GM12878 (cell line): ENCODE measurements around the gene WDFY3. TPM values are rescaled to one million over a fixed set of nuclear protein-coding genes. Genes with fewer than 3 reads are reported as not detected.

Experiments used
- ATAC-seq: fragments of 200-7000 bp; cut with Tn5 transposase; 3 replicates; pipeline ENCODE4 v1.9.1; 2020; ENCODE audit warnings: mild to moderate bottlenecking, moderate library complexity
- BruUV-seq: library from RNA; stranded (reverse); fragments of 400-500 nt; replicated peaks from 2 replicates; lab custom pipeline; 2021; lab: Mats Ljungman, UMichigan
- CTCF ChIA-PET: fragments of 300-600 bp; sonication (Branson Sonifier 250); formaldehyde crosslinking; extraction: SDS; loops from one replicate; lab custom pipeline; 2021; ENCODE audit warnings: inconsistent platforms; lab: Yijun Ruan, JAX
- POLR2A ChIA-PET: fragments of 350-600 bp; formaldehyde crosslinking; extraction: SDS; loops from one replicate; lab custom pipeline; 2021; ENCODE audit warnings: inconsistent platforms; lab: Charles Lee
- RAD21 ChIA-PET: fragments of 300-600 bp; sonication (Branson Sonifier 250); formaldehyde crosslinking; loops from one replicate; lab custom pipeline; 2023; ENCODE audit warnings: antibody characterized with exemption; ENCODE audit not compliant: unreplicated experiment; lab: Charles Lee
- SMC1A ChIA-PET: fragments of 300-600 bp; sonication (Branson Sonifier 250); formaldehyde crosslinking; loops from one replicate; lab custom pipeline; 2023; ENCODE audit not compliant: unreplicated experiment, uncharacterized antibody; lab: Charles Lee
- DNase-seq: peaks from one replicate; pipeline ENCODE4 v3.0.0-alpha.2; 2011; ENCODE audit warnings: low read depth, low spot score
- FAIRE-seq: peaks from 3 replicates; lab custom pipeline; 2011; peaks lifted over from hg19 to GRCh38; lab: Jason Lieb, UNC
- H2AFZ ChIP-seq: 2 replicates; pipeline ENCODE4 v1.6.0; 2011; ENCODE audit warnings: low read depth, low read length, control low read depth; ENCODE audit not compliant: control insufficient read depth
- H3K27ac ChIP-seq: 2 replicates; pipeline ENCODE4 v1.5.1; 2011; ENCODE audit warnings: control low read depth; ENCODE audit not compliant: control insufficient read depth, insufficient read depth
- H3K27me3 ChIP-seq, 2 experiments: replicated peaks in 1 of 2; 2 replicates each; pipeline versions ENCODE4 v1.6.0 to v1.6.1; 2011; ENCODE audit warnings: low read length in 1 of 2; ENCODE audit not compliant: control insufficient read depth in 2 of 2, insufficient read depth in 2 of 2
- H3K36me3 ChIP-seq, 2 experiments: 2 replicates each; pipeline ENCODE4 v1.5.1; 2011; ENCODE audit warnings: low read length in 1 of 2; ENCODE audit not compliant: control insufficient read depth in 2 of 2, insufficient read depth in 2 of 2
- H3K4me1 ChIP-seq: 2 replicates; pipeline ENCODE4 v1.6.1; 2011; ENCODE audit warnings: mild to moderate bottlenecking, low read length, moderate library complexity, mixed read lengths; ENCODE audit not compliant: control insufficient read depth, insufficient read depth
- H3K4me2 ChIP-seq: 2 replicates; pipeline ENCODE4 v1.6.0; 2011; ENCODE audit warnings: control low read depth; ENCODE audit not compliant: control insufficient read depth, insufficient read depth
- H3K4me3 ChIP-seq: fragments of 200-600 bp; sonication (generic); 2 replicates; pipeline ENCODE4 v1.5.1; 2016
- H3K79me2 ChIP-seq: 2 replicates; pipeline ENCODE4 v1.6.0; 2011; ENCODE audit warnings: low read length; ENCODE audit not compliant: control insufficient read depth, insufficient read depth
- H3K9ac ChIP-seq: 2 replicates; pipeline ENCODE4 v1.8.0; 2011; ENCODE audit warnings: low read length, control low read depth, mixed read lengths; ENCODE audit not compliant: control insufficient read depth, insufficient read depth
- H3K9me3 ChIP-seq: replicated peaks from 3 replicates; pipeline ENCODE4 v1.5.1; 2011; ENCODE audit warnings: mild to moderate bottlenecking, low read length; ENCODE audit not compliant: control insufficient read depth, insufficient read depth
- H4K20me1 ChIP-seq: 2 replicates; pipeline ENCODE4 v1.6.0; 2011; ENCODE audit not compliant: control insufficient read depth, insufficient read depth
- BCL11A ChIP-seq: IDR thresholded peaks from 2 replicates; pipeline ENCODE4 v1.6.1; 2011; ENCODE audit warnings: low read depth, low read length
- CBX5 ChIP-seq: sonication (generic); IDR thresholded peaks from 2 replicates; pipeline ENCODE4 v1.6.1; 2016; ENCODE audit warnings: low read depth, moderate library complexity, mild to moderate bottlenecking, inconsistent platforms
- CHD2 ChIP-seq: IDR thresholded peaks from 2 replicates; pipeline ENCODE4 v1.6.1; 2011; ENCODE audit warnings: low read depth, low read length, improper control_type of control experiment, borderline replicate concordance
- CREM ChIP-seq: IDR thresholded peaks from 2 replicates; pipeline ENCODE4 v1.6.1; 2014; ENCODE audit warnings: antibody characterized with exemption, low read depth
- CTCF ChIP-seq, 3 experiments: IDR thresholded peaks in 2 of 3; conservative IDR thresholded peaks in 1 of 3; 2 replicates each; pipeline ENCODE4 v1.5.1; 2011; ENCODE audit warnings: low read depth in 3 of 3, low read length in 3 of 3, mild to moderate bottlenecking in 3 of 3, control low read depth in 2 of 3, moderate library complexity in 2 of 3, inconsistent platforms in 1 of 3, mixed read lengths in 1 of 3; ENCODE audit not compliant: control insufficient read depth in 2 of 3, insufficient read depth in 1 of 3; ENCODE audit errors: extremely low read depth in 1 of 3
- EGR1 ChIP-seq, 2 experiments: IDR thresholded peaks; 1 replicate in 1 of 2; 2 replicates in 1 of 2; pipeline ENCODE4 v1.6.1; 2011 to 2012; ENCODE audit warnings: low read depth in 2 of 2, low read length in 2 of 2, borderline replicate concordance in 1 of 2, mild to moderate bottlenecking in 1 of 2, moderate library complexity in 1 of 2
- HDAC6 ChIP-seq: fragments of 200-600 bp; sonication (generic); IDR thresholded peaks from one replicate; pipeline ENCODE4 v1.8.0; 2017; ENCODE audit warnings: antibody characterized with exemption; ENCODE audit not compliant: unreplicated experiment
- POLR2AphosphoS2 ChIP-seq: IDR thresholded peaks from 2 replicates; pipeline ENCODE4 v1.6.1; 2011; ENCODE audit warnings: low read depth, mild to moderate bottlenecking, low read length, improper control_type of control experiment, moderate library complexity
- PRDM15 ChIP-seq: fragments of 450-650 bp; formaldehyde crosslinking; IDR thresholded peaks from 2 replicates; pipeline ENCODE4 v1.4.0; 2020; ENCODE audit warnings: mild to moderate bottlenecking, moderate library complexity
- RELA ChIP-seq: fragments of 450-650 bp; IDR thresholded peaks from 2 replicates; pipeline ENCODE4 v1.8.0; 2014; ENCODE audit warnings: borderline replicate concordance; ENCODE audit not compliant: partially characterized antibody
- SREBF1 ChIP-seq: IDR thresholded peaks from 2 replicates; pipeline ENCODE4 v1.6.1; 2012; ENCODE audit warnings: mild to moderate bottlenecking, low read length
- SREBF2 ChIP-seq: IDR thresholded peaks from 2 replicates; pipeline ENCODE4 v1.6.1; 2012; ENCODE audit warnings: mild to moderate bottlenecking, low read length
- SUPT20H ChIP-seq: IDR thresholded peaks from 2 replicates; pipeline ENCODE4 v1.6.1; 2011; ENCODE audit warnings: low read depth, mild to moderate bottlenecking, low read length, moderate library complexity, borderline replicate concordance; ENCODE audit not compliant: control insufficient read depth
- USF1 ChIP-seq: IDR thresholded peaks from 2 replicates; pipeline ENCODE4 v1.6.1; 2011; ENCODE audit warnings: borderline replicate concordance, low read depth, mild to moderate bottlenecking, moderate library complexity, mixed read lengths, low read length; ENCODE audit not compliant: insufficient read depth; ENCODE audit errors: extremely low read length
- WRNIP1 ChIP-seq: IDR thresholded peaks from 2 replicates; pipeline ENCODE4 v1.6.1; 2011; ENCODE audit warnings: low read depth, low read length, improper control_type of control experiment, borderline replicate concordance
- ZNF207 ChIP-seq: fragments of 450-650 bp; IDR thresholded peaks from 2 replicates; pipeline ENCODE4 v1.6.1; 2014; ENCODE audit warnings: antibody characterized with exemption, mild to moderate bottlenecking, borderline replicate concordance
- WGBS: methylation state at CpG from one replicate; pipeline ENCODE4 v1.1.6; 2016; ENCODE audit warnings: low lambda C conversion rate; ENCODE audit not compliant: insufficient replicate concordance, insufficient coverage; ENCODE audit errors: missing lambda C conversion rate; 5-methylcytosine and 5-hydroxymethylcytosine counted together
- in situ Hi-C: fragments of 300-500 bp; cut with MboI; formaldehyde crosslinking; loops from 9 replicates; pipeline ENCODE4 v1.14.3; 2018; ENCODE audit warnings: mixed read lengths
- intact Hi-C: fragments of 100-400 bp; cut with micrococcal nuclease; formaldehyde crosslinking; loops from one replicate; pipeline ENCODE4 v1.14.2; 2022; ENCODE audit not compliant: unreplicated experiment
- polyA plus RNA-seq, 11 experiments: library from polyadenylated mRNA; depleted of rRNA in 4 of 11; unstranded in 6 of 11; stranded (reverse) in 5 of 11; fragments of >200 nt; fragmentation: Nextera tagmentation in 4 of 11; fragmentation: Illumina TruSeq in 1 of 11; extraction: Ambion mirVana in 4 of 11; extraction: Trizol in 1 of 11; gene quantifications; 1 replicate in 1 of 11; 2 replicates in 10 of 11; pipeline versions ENCODE4 v1.2.1 to v1.2.3, GENCODE V29; 2011 to 2016; ENCODE audit warnings: inconsistent platforms in 2 of 11, missing spikeins in 2 of 11, low read depth in 1 of 11
- total RNA-seq, 4 experiments: library from RNA; depleted of rRNA in 3 of 4; stranded (reverse); fragments of >200 nt in 3 of 4; fragmentation: Illumina TruSeq in 1 of 4; extraction: Trizol in 1 of 4; gene quantifications; 2 replicates each; pipeline versions ENCODE4 v1.2.1 to v1.2.3, GENCODE V29; 2013 to 2021

Gene WDFY3
- total and polyA plus RNA-seq, 10 of the 15 experiments (the other 5 are each of a cell fraction or from before 2014, with no cell fraction given): 0.01 to 0.23 (median 0.12) TPM; not detected in 2

- in situ Hi-C loops: no loop called here
- Histone ChIP-seq H3K4me3 (no peak overlapping the region), H3K79me2 (no peaks in the 10 kb centered on the region), H3K36me3 (no peaks in the 10 kb centered on the region), H4K20me1 (no peaks in the 10 kb centered on the region), H3K9ac (no peak overlapping the region)
- intact Hi-C loops: no loop called here
- RAD21 ChIA-PET: no interaction called here
- DNase-seq: no peak
- TF ChIP-seq CBX5 (no peak), BCL11A (no peak), HDAC6 (no peak), EGR1 (IDR thresholded peaks at IDR 0.05; ENCODE audit: borderline replicate concordance in 1 of 2, low read depth in 2 of 2, low read length in 2 of 2) (no peak), CTCF (IDR thresholded peaks at IDR 0.05 in 2 of 3, conservative IDR thresholded peaks at IDR 0.05 in 1 of 3; ENCODE audit: control insufficient read depth in 2 of 3, extremely low read depth in 1 of 3, insufficient read depth in 1 of 3, low read depth in 3 of 3, low read length in 3 of 3) (no peak), SUPT20H (no peak), POLR2AphosphoS2 (no peak), USF1 (no peak), SREBF2 (no peak), RELA (no peak), CHD2 (no peak), ZNF207 (no peak), SREBF1 (no peak), WRNIP1 (no peak), PRDM15 (CRISPR knock-in tag) (no peak), CREM (no peak)
- TF ChIP-seq, all 136 proteins: peak for 0
- FAIRE-seq (no peak), ATAC-seq (no peak)
- Histone ChIP-seq H3K27ac (no peak overlapping the region), H3K4me1 (no peaks in the 10 kb centered on the region), H3K27me3 (no peaks in the 10 kb centered on the region; a peak in 1 of 4 replicates), H2AFZ (no peak overlapping the region), H3K9me3 (no peaks in the 10 kb centered on the region), H3K4me2 (no peak overlapping the region)
- ChIA-PET POLR2A (no interaction called here), CTCF (no interaction called here), SMC1A (no interaction called here)
- BruUV-seq: no TSS peak
- 74% methylated on average over 4 of the region's 4 CpGs for WGBS
Measured at GRCh38 chr4:84680956-84681355, 285.5 kb downstream of the WDFY3 start.
